Body of pancreas (tissue), 4 donors: ENCODE measurements around the gene TTC33.

Experiments
- POLR2A ChIP-seq, 3 donors: fragments of 450-650 bp; IDR thresholded peaks; one replicate each; pipeline ENCODE4 v1.6.1; 2016; ENCODE audit warnings: antibody characterized with exemption in 3 of 3, mild to moderate bottlenecking in 2 of 3
- TF ChIP-seq, protein P1 (sequence below), 7 experiments: fragments of 450-650 bp in 4 of 7; fragments of 200-600 bp in 3 of 7; sonication (generic) in 3 of 7; IDR thresholded peaks; one replicate each; pipeline ENCODE4 v1.5.1; 2016 to 2019; ENCODE audit warnings: antibody characterized with exemption in 7 of 7

DNA sequence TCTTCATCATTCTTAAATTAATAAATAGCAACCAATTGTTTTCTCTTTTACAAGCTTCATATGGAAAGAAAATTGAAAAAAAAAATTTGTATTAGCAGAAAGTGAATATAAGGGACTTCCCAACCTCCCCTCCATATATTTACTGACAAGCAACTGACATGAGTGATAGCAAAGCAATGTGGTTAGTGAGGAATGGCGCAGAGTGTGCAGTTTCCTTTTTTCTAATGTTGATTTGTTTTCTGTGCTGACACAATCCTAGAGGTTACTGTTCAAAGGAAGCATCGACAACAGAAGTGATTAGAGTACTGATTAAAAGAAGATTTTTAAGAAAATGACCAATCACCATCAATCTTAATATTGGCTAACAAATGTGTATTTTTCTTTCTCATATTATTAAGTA lies 77.7 kb downstream of the TTC33 start:
- TF ChIP-seq, protein P1, sequence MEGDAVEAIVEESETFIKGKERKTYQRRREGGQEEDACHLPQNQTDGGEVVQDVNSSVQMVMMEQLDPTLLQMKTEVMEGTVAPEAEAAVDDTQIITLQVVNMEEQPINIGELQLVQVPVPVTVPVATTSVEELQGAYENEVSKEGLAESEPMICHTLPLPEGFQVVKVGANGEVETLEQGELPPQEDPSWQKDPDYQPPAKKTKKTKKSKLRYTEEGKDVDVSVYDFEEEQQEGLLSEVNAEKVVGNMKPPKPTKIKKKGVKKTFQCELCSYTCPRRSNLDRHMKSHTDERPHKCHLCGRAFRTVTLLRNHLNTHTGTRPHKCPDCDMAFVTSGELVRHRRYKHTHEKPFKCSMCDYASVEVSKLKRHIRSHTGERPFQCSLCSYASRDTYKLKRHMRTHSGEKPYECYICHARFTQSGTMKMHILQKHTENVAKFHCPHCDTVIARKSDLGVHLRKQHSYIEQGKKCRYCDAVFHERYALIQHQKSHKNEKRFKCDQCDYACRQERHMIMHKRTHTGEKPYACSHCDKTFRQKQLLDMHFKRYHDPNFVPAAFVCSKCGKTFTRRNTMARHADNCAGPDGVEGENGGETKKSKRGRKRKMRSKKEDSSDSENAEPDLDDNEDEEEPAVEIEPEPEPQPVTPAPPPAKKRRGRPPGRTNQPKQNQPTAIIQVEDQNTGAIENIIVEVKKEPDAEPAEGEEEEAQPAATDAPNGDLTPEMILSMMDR (IDR thresholded peaks at IDR 0.05) = no peak
- no peak for TF ChIP-seq POLR2A (IDR thresholded peaks at IDR 0.05)
